Activated T-helper 2 cell treated with anti-CD3 and anti-CD28 coated beads, Interferon-gamma antibody, Interleukin-2, Interleukin-4, amounts not matched to agents 10 μg/mL and 5 μg/mL and 100 μg/mL, durations not matched to agents 14 hours and 24 hours and 36 hours (primary cell): ENCODE measurements around the gene SLC35E4. TPM values are rescaled to one million over a fixed set of nuclear protein-coding genes. Genes with fewer than 3 reads are reported as not detected.
"Not testable (repeated sequence)": the region's sequence is repeated elsewhere in the genome, so short reads cannot be mapped to it uniquely, and the experiment has no call there.

ENCODE experiments used
- DNase-seq: peaks from one replicate; pipeline ENCODE4 v3.0.0; 2021; ENCODE audit warnings: low spot score
- H3K27ac Mint-ChIP-seq: one replicate; pipeline ENCODE4 v1.8.0; 2021; ENCODE audit warnings: mixed read lengths
- H3K27me3 Mint-ChIP-seq: one replicate; pipeline ENCODE4 v1.8.0; 2021; ENCODE audit warnings: low read depth, mixed read lengths
- H3K36me3 Mint-ChIP-seq: one replicate; pipeline ENCODE4 v1.8.0; 2021; ENCODE audit warnings: low read depth, mixed read lengths
- H3K4me1 Mint-ChIP-seq: one replicate; pipeline ENCODE4 v1.8.0; 2021; ENCODE audit warnings: low read depth, mixed read lengths
- H3K4me3 Mint-ChIP-seq: one replicate; pipeline ENCODE4 v1.8.0; 2021; ENCODE audit warnings: low read depth, mild to moderate bottlenecking, moderate library complexity, mixed read lengths
- H3K9me3 Mint-ChIP-seq: one replicate; pipeline ENCODE4 v1.8.0; 2021; ENCODE audit warnings: mixed read lengths
- intact Hi-C: fragments of 100-400 bp; cut with micrococcal nuclease; formaldehyde crosslinking; loops from one replicate; pipeline ENCODE4 v1.15.1; 2023
- total RNA-seq: library from RNA; stranded (reverse); gene quantifications from 2 replicates; pipeline ENCODE4 v1.2.3, GENCODE V29; 2022

SLC35E4 gene
- 8.3 and 9.0 TPM in 2 replicates for total RNA-seq

- Mint-ChIP-seq H3K27ac (peak within 1 kb of the TSS; percentile 93), H3K4me3 (peak within 1 kb of the TSS; percentile 83), H3K27me3 (no peaks in the 10 kb centered on the region), H3K4me1 (peaks cover 23% of the 10 kb centered on the region), H3K9me3 (no peaks in the 10 kb centered on the region), H3K36me3 (peaks cover 9% of the 10 kb centered on the region)
- DNase-seq, result peak; percentile 92
- intact Hi-C loops, result loop anchor here (1.0 to 10.0 kb wide), 5 partner anchors 9 to 659 kb away; partner anchors contain the start of gene PIK3IP1
Measured at GRCh38 chr22:30635273-30636225, at the start of gene SLC35E4. Gene SLC35E4, plus strand, starts transcription at chr22:30635781. Its CDS starts 670 bp downstream, at chr22:30636451.

- Mint-ChIP-seq H3K27me3 (no peaks in the 10 kb centered on the region), H3K36me3 (peaks cover 58% of the 10 kb centered on the region), H3K4me3 (no peak overlapping the region), H3K27ac (no peak overlapping the region), H3K4me1 (peaks cover 14% of the 10 kb centered on the region), H3K9me3 (no peaks in the 10 kb centered on the region)
- DNase-seq, result no peak
- intact Hi-C loops, result no loop called here
Measured at GRCh38 chr22:30586414-30586813, 49.2 kb upstream of the SLC35E4 start.

- Mint-ChIP-seq H3K36me3 (peaks cover 32% of the 10 kb centered on the region), H3K4me3 (no peak overlapping the region), H3K9me3 (no peaks in the 10 kb centered on the region), H3K4me1 (peaks cover 14% of the 10 kb centered on the region), H3K27ac (no peak overlapping the region), H3K27me3 (peaks cover 12% of the 10 kb centered on the region)
- no peak for DNase-seq
- intact Hi-C loops, result loop anchor here (5.0 kb wide), 1 partner anchor 169 kb away; no protein-coding TSS in a partner anchor
Measured at GRCh38 chr22:30591191-30591587, 44.4 kb upstream of the SLC35E4 start.

GRCh38 chr22:30591588-30592359 is 43.8 kb upstream of the SLC35E4 start, which contains the start of gene PES1:
Gene PES1, minus strand, starts transcription at chr22:30591910. Its CDS starts 77 bp downstream, at chr22:30591833.
- intact Hi-C loops, result loop anchor here (1.0 to 5.0 kb wide), 2 partner anchors 16 to 169 kb away; partner anchors contain the start of gene TCN2
- Mint-ChIP-seq H3K9me3 (no peaks in the 10 kb centered on the region), H3K27me3 (peaks cover 12% of the 10 kb centered on the region), H3K4me3 (no peak within 1 kb of the TSS), H3K4me1 (peaks cover 14% of the 10 kb centered on the region), H3K36me3 (peaks cover 26% of the 10 kb centered on the region), H3K27ac (no peak within 1 kb of the TSS)
- DNase-seq, result peak; percentile 93

- not testable (repeated sequence) for DNase-seq, H3K4me3 Mint-ChIP-seq, H3K27ac Mint-ChIP-seq, H3K9me3 Mint-ChIP-seq
- H3K27me3 Mint-ChIP-seq, result peaks cover 12% of the 10 kb centered on the region
- intact Hi-C loops, result loop anchor here (1.0 to 5.0 kb wide), 2 partner anchors 15 to 170 kb away; partner anchors contain the start of gene TCN2
- H3K36me3 Mint-ChIP-seq, result peaks cover 21% of the 10 kb centered on the region
- peaks cover 14% of the 10 kb centered on the region for H3K4me1 Mint-ChIP-seq
Measured at GRCh38 chr22:30592360-30592713, 43.2 kb upstream of the SLC35E4 start.

GRCh38 chr22:30596199-30596598 is 39.4 kb upstream of the SLC35E4 start:
- intact Hi-C loops, result no loop called here
- peaks cover 19% of the 10 kb centered on the region for H3K27me3 Mint-ChIP-seq

GRCh38 chr22:30596886-30597285 is 38.7 kb upstream of the SLC35E4 start:
- H3K27ac Mint-ChIP-seq, result no peak overlapping the region
- no peaks in the 10 kb centered on the region for H3K4me1 Mint-ChIP-seq
- no peaks in the 10 kb centered on the region for H3K36me3 Mint-ChIP-seq
- intact Hi-C loops, result no loop called here
- no peaks in the 10 kb centered on the region for H3K9me3 Mint-ChIP-seq
- peaks cover 19% of the 10 kb centered on the region for H3K27me3 Mint-ChIP-seq
- no peak for DNase-seq
- H3K4me3 Mint-ChIP-seq, result no peak overlapping the region

More at GRCh38 chr22:30596199-30596598, 39.4 kb upstream of the SLC35E4 start:
- Mint-ChIP-seq H3K36me3 (no peaks in the 10 kb centered on the region), H3K27ac (no peak overlapping the region), H3K4me1 (no peaks in the 10 kb centered on the region), H3K4me3 (no peak overlapping the region), H3K9me3 (no peaks in the 10 kb centered on the region)
- no peak for DNase-seq

GRCh38 chr22:30598986-30599385 is 36.6 kb upstream of the SLC35E4 start:
- H3K27ac Mint-ChIP-seq, result no peak overlapping the region
- peaks cover 11% of the 10 kb centered on the region for H3K27me3 Mint-ChIP-seq
- no peaks in the 10 kb centered on the region for H3K36me3 Mint-ChIP-seq
- intact Hi-C loops, result no loop called here
- no peak overlapping the region for H3K4me3 Mint-ChIP-seq
- DNase-seq, result no peak
- H3K9me3 Mint-ChIP-seq, result no peaks in the 10 kb centered on the region
- H3K4me1 Mint-ChIP-seq, result peaks cover 1% of the 10 kb centered on the region

- no peak for DNase-seq
- Mint-ChIP-seq H3K27ac (no peak overlapping the region), H3K36me3 (no peaks in the 10 kb centered on the region), H3K4me1 (peaks cover 6% of the 10 kb centered on the region), H3K9me3 (no peaks in the 10 kb centered on the region), H3K4me3 (no peak overlapping the region), H3K27me3 (peaks cover 9% of the 10 kb centered on the region)
- intact Hi-C loops, result no loop called here
Measured at GRCh38 chr22:30600921-30601320, 34.7 kb upstream of the SLC35E4 start.

- H3K4me1 Mint-ChIP-seq, result peaks cover 9% of the 10 kb centered on the region
- H3K4me3 Mint-ChIP-seq, result no peak overlapping the region
- intact Hi-C loops, result no loop called here
- no peaks in the 10 kb centered on the region for H3K9me3 Mint-ChIP-seq
- DNase-seq, result no peak
- H3K27ac Mint-ChIP-seq, result no peak overlapping the region
- H3K36me3 Mint-ChIP-seq, result no peaks in the 10 kb centered on the region
- peaks cover 9% of the 10 kb centered on the region for H3K27me3 Mint-ChIP-seq
Measured at GRCh38 chr22:30601464-30601863, 34.1 kb upstream of the SLC35E4 start.

GRCh38 chr22:30602049-30602448 is 33.5 kb upstream of the SLC35E4 start:
- Mint-ChIP-seq H3K36me3 (no peaks in the 10 kb centered on the region), H3K4me3 (no peak overlapping the region), H3K27me3 (peaks cover 11% of the 10 kb centered on the region), H3K27ac (no peak overlapping the region), H3K9me3 (no peaks in the 10 kb centered on the region), H3K4me1 (peaks cover 13% of the 10 kb centered on the region)
- intact Hi-C loops, result no loop called here
- no peak for DNase-seq

- Mint-ChIP-seq H3K36me3 (no peaks in the 10 kb centered on the region), H3K4me3 (no peak overlapping the region), H3K4me1 (peaks cover 29% of the 10 kb centered on the region), H3K27ac (no peak overlapping the region), H3K27me3 (peaks cover 9% of the 10 kb centered on the region), H3K9me3 (no peaks in the 10 kb centered on the region)
- intact Hi-C loops, result no loop called here
- DNase-seq, result no peak
Measured at GRCh38 chr22:30603801-30604200, 31.8 kb upstream of the SLC35E4 start.
